Ureter (tissue), 1 donor: ENCODE measurements around the gene ALOX5AP. TPM values are rescaled to one million over a fixed set of nuclear protein-coding genes. Genes with fewer than 3 reads are reported as not detected.
A peak's percentile ranks its signal among the peaks of the same experiment; 100 is the strongest.

Source experiments
- DNase-seq: peaks from one replicate; pipeline ENCODE4 v3.0.0-alpha.2; 2020; ENCODE audit warnings: low spot score
- total RNA-seq: library from RNA; stranded (reverse); gene quantifications from one replicate; pipeline ENCODE4 v1.2.4, GENCODE V29; 2023
- donor health status: DM: yes; HTN: yes; CAD: no.

ALOX5AP gene
- total RNA-seq, 1 donor from 2014 or later, result 10.7 TPM

- no peak for DNase-seq
Measured at GRCh38 chr13:30759748-30760147, 24.4 kb downstream of the ALOX5AP start.

DNA sequence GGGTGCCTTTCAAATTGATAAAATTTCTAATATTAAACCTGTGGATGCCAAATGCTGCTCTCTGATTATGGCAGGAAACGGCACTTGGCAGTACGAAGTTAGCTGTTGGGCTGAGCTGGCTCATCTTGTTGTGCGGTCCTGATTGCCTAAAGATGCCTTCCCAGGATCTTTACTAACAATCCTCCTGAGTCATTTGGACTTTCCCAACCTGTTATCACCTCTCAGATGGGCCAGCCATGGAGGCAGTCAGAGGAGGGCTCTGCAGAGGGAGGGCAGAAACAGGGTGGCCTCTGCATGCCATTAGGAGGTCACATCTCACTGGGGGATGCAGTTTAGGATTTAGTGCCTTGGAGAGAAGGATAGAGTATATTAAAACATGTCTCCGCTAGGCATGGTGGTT is 27.3 kb downstream of the ALOX5AP start:
- DNase-seq, result no peak

- DNase-seq, result no peak
Measured at GRCh38 chr13:30763786-30764413, 28.6 kb downstream of the ALOX5AP start.

GRCh38 chr13:30766231-30766630 is 30.9 kb downstream of the ALOX5AP start:
- DNase-seq, result no peak

DNA sequence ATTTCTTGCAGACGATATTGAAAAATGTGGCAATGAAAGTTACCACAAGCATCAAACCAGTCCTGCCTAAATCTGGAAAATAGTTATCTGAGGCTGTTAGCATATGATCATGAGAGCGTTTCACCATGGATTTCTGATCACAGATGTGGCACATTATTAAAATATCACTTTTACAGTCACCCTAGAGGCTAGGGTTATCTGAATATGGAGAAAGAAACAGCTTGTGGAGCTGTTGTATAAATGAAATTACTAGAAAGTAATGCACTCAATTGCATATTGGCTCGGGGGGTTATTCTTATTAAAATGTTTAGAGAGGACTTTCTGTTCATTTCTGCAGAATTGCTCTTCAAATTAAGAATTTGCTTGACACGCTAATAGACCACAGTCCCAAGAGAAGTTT is 35.6 kb downstream of the ALOX5AP start:
- no peak for DNase-seq

DNA sequence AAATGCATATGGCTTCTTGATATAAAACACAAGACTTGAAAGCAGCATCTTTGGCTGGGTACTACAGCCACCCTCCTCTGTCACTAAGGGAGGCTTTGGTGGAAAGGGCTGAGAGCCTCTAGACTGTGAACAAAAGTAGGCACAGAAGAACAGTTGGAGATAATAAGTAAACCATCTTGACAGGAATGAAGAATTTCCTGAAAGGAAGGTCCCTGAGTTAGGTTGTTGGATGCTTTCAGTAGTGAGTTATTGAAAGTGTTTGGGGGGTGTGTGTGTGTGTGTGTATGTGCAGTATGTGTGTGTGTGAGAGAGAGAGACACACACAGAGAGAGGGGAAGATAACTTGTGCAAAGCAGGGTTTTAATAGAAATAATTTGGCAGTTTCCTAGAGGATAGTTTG is 38.2 kb downstream of the ALOX5AP start:
- no peak for DNase-seq

DNA sequence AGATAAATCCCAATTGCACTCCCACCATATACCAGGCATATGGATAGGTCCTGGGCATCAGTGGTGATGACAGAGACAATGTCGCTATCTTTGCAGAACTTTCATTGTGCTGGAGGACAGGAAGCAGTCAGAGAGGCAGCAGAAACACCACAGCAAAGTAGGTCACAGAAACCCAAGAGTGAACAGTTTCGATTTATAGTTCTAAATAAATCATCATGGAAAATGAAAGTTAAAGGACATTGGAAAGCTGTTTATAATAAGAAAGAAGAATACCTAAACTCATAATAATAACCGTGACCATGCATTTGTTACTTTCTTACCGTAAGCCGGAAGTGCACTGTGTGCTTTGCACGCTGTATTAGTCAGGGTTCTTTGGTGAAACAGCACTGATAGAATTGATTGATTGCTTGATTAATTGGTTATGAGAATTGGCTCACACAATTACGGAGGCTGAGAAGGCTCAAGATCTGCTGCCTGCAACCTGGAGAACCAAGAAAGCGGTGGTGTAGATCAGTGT is 38.9 kb downstream of the ALOX5AP start:
- no peak for DNase-seq

DNA sequence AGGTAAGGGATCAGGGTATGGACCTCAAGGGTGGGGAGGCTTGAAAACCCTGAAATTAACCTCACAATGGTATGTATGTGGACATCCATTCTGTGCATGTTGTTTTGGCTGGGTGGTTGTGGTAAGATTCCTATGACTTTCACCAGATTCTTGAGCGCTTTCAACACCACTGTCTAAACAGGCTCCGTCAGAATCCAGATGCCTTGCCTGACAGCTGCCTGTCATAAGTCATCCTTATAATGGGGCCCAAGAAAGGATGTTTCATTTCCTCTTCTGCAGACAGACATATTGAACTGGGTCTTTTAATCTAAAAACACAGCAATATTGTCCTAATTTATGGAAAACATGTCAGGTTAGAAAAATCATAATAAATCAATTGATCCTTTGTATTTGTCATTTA is 41.3 kb downstream of the ALOX5AP start:
- no peak for DNase-seq

DNA sequence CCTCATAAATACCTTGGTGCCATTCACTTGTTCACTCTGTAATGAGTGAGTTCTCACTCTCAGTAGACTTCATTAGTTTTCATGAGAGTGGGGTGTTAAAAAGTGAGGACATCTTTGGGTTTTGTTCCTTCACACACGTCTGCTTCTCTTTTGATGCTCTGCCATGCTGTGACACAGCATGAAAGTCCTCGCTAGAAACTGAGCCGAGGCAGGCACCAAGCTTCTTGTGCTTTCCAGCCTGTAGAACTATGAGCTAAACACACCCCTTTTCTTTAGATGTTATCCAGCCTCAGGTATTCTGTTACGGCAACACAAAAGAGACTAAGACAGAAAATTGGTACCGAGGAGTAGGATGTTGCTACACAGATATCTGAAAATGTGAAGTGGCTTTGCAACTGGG is 43.7 kb downstream of the ALOX5AP start:
- no peak for DNase-seq

GRCh38 chr13:30779608-30780007 is 44.3 kb downstream of the ALOX5AP start:
- no peak for DNase-seq

DNA sequence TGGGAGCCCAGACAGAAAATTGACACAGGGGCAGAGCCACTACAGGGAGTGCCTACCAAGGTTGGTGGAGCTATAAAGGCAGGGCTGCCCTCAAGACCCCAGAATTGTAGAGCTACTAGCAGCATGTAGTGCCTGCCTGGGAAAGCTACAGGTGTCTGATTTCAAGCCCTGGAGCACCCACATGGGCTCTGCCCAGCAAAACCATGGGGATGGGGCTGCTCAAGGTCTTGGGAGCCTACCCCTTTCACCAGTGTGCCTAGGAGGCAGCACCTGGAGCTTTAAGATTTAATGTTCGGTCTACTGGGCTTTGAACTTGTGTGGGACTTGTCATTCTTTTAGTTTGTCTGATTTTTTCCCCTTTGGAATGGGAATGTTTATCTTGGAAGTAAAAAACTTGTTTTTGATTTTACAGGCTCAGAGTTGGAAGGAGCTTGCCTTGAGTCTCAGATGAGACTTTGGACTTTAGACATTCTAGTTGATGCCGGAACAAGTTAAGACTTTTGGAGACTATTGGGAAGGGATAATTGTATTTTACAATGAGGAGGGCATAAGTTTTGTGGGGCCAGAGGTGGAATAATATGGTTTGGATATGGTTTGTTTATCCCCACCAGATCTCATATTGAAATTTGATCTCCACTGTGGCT is 45.1 kb downstream of the ALOX5AP start:
- no peak for DNase-seq

DNA sequence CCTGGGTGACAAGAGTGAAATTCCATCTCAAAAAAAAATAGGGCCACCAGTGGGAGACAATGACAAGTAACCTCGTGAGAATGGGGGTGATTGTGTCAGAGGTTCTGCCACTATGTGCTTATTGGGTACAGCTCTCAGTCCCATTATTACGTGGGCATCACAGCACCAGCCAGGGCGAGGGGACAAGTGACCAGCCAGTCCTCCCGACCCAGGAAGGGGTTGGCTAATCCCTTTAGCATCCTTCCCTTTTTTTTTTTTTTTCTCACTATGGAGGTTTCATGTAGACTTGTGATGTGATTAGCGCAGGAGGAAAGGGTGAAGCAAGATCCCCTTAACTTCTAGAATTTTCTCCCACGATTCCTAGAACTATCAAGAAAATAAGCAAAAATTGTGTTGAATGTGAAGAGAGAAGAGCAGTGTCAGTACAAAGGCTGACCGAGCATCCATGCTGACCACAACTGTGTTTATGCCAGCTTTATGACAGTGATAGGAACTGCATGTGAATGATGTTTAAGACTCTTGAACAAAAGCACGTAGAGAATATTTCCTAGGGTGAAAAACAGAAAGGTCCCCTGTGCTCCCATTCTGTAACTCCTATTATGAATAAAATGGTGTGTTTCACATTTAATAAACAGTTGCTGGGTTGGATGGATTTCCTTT is 50.0 kb downstream of the ALOX5AP start:
- no peak for DNase-seq

GRCh38 chr13:30786648-30787047 is 51.3 kb downstream of the ALOX5AP start:
- no peak for DNase-seq

DNA sequence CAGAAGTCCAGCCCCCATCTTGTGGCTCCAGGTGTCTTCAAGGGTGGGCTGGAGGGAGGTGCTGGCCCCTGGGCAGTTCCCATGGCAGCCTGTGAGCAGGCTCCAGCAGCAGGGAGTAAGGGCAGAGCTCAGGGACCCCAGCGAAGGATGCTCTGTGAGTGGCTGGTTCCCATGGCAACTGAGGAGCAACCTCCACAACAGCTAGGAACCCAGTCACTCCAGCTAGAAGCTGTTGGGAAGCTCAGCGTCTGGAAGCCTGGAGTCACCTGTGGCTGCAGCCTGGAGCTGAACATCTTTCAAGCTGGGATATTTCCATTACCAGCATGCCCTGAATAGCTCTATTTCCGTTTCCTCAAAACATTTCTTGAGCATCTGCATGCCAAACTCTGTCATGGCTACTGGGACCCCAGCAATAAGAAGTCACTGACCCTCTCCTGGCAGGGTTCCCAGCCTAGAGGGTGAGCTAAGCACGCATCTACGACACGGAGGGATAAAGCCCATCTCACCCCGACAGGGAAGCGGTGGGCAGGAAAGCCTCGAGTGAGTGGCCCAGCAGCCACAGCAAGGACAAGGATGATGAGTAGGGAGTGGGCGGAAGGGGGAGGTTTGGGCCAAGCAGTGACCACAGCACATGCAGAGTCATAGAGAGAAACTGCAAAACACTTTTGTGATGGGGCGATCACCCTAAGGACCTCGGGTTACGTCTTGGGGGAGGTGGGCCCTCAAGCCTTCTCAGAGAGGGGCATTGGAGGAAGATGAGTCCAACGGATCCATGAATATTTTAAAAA is 52.6 kb downstream of the ALOX5AP start:
- DNase-seq, result no peak

DNA sequence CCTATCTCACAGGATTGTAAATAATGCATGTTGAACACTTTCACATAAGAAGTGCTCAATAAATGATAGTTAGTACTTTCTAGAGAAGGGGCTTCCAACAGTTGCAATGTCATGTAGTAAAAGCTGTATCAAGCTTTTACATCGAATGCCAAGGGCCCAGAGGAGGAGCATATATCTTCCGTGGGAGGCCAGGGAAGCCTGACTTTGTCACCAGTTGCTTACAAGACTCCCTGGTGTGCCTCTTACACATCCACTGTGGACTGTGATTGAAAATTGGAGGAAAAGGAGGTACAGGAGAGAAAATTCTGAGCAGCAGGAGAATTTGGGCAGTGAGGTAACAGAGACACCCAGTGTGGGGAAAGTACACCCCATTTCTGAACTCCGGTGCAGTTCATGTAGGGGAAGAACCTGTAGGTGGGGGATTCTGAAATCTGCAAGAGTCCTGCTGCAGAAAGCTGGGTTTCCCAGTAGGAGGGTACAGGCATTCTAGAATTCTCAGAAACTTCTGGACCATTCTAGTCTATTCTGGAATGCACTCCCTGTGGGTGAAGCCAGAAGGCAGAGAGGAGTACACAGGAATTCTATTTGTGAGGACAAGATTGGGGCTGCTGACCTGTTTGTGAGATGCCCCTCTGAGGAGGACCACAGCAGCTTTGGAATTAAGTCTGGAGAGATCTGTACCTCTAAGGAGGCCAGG is 54.0 kb downstream of the ALOX5AP start:
- no peak for DNase-seq

GRCh38 chr13:30790592-30790991 is 55.2 kb downstream of the ALOX5AP start:
- DNase-seq, result no peak

DNA sequence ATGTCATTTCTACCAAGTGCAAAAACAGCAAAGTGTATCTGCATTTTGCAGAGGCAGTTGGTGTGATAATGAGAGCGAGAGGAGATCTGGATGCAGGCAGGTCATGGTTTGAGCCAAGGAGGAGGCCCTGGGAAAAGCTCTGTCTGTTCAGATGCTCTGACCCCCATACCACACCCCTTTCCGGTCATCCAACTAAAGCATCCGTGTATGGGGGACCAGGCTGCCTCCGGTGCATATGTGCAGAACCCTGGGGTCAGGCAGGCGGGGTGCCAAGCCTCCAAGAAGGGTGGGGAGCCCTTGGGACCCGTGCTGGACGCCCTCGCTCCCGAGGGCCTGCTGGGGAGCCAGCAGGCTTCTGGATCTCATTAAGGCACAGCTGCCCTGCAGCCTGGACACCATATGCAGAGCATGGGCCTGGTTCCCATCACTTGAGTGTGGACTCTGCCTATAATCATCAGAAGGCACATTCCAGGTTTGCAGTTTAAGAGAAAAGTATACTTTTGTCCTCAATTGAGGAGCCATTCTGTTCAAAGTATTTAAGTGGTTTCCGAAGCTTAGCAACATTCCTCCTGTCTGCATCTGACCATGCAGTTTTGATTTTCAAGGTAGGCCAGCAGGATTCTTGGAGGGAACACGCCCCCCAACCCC is 56.1 kb downstream of the ALOX5AP start:
- no peak for DNase-seq

- DNase-seq, result peak; percentile 88
Measured at GRCh38 chr13:30792285-30793000, 57.1 kb downstream of the ALOX5AP start.

- no peak for DNase-seq
Measured at GRCh38 chr13:30796132-30796572, 60.8 kb downstream of the ALOX5AP start.
